Liver (tissue), 9 donors: ENCODE results near the gene PRPSAP2. TPM values are rescaled to one million over a fixed set of nuclear protein-coding genes. Genes with fewer than 3 reads are reported as not detected.

Experiments
- DNase-seq: peaks from one replicate; pipeline ENCODE4 v3.0.0-alpha.2; 2017; ENCODE audit warnings: low spot score
- H3K27ac ChIP-seq, 2 donors: one replicate each; pipeline ENCODE4 v1.7.0; 2013; ENCODE audit warnings: inconsistent platforms in 2 of 2, low read length in 2 of 2, control low read depth in 1 of 2, low read depth in 1 of 2, mild to moderate bottlenecking in 1 of 2
- H3K27me3 ChIP-seq, 4 donors: one replicate each; pipeline versions ENCODE4 v1.6.1 to v1.7.0; 2013; ENCODE audit warnings: low read length in 3 of 4, inconsistent platforms in 1 of 4, mild to moderate bottlenecking in 1 of 4, moderate library complexity in 1 of 4; ENCODE audit not compliant: control insufficient read depth in 4 of 4, insufficient read depth in 4 of 4
- H3K36me3 ChIP-seq, 4 donors: one replicate each; pipeline versions ENCODE4 v1.6.1 to v1.7.0; 2013; ENCODE audit warnings: low read length in 3 of 4, mild to moderate bottlenecking in 3 of 4, low read depth in 1 of 4, moderate library complexity in 1 of 4; ENCODE audit not compliant: control insufficient read depth in 4 of 4, insufficient read depth in 3 of 4
- H3K4me1 ChIP-seq, 4 donors: one replicate each; pipeline versions ENCODE4 v1.6.1 to v1.7.0; 2013; ENCODE audit warnings: low read length in 3 of 4, mild to moderate bottlenecking in 3 of 4, moderate library complexity in 1 of 4; ENCODE audit not compliant: control insufficient read depth in 4 of 4, insufficient read depth in 4 of 4
- H3K4me3 ChIP-seq, 3 donors: one replicate each; pipeline versions ENCODE4 v1.6.1 to v1.7.0; 2013; ENCODE audit warnings: low read length in 3 of 3, control low read depth in 1 of 3, low read depth in 1 of 3, mild to moderate bottlenecking in 1 of 3
- H3K9ac ChIP-seq, 2 donors: one replicate each; pipeline ENCODE4 v1.7.0; 2013; ENCODE audit warnings: low read length in 2 of 2, mild to moderate bottlenecking in 2 of 2, moderate library complexity in 2 of 2, control low read depth in 1 of 2, low read depth in 1 of 2
- H3K9me3 ChIP-seq, 4 donors: one replicate each; pipeline versions ENCODE4 v1.6.1 to v1.7.0; 2013; ENCODE audit warnings: low read length in 3 of 4; ENCODE audit not compliant: control insufficient read depth in 4 of 4
- ATF3 ChIP-seq: IDR thresholded peaks from 2 replicates; pipeline ENCODE4 v1.6.1; 2016; ENCODE audit warnings: antibody characterized with exemption
- EGR1 ChIP-seq, 2 donors: IDR thresholded peaks; 2 replicates each; pipeline ENCODE4 v1.6.1; 2016 to 2018; ENCODE audit warnings: antibody characterized with exemption in 2 of 2, low read depth in 2 of 2
- FOXA1 ChIP-seq: IDR thresholded peaks from 2 replicates; pipeline ENCODE4 v1.6.1; 2016; ENCODE audit warnings: antibody characterized with exemption
- FOXA2 ChIP-seq: IDR thresholded peaks from 2 replicates; pipeline ENCODE4 v1.6.1; 2016; ENCODE audit warnings: antibody characterized with exemption
- GABPA ChIP-seq, 2 donors: IDR thresholded peaks in 1 of 2; conservative IDR thresholded peaks in 1 of 2; 2 replicates each; pipeline ENCODE4 v1.6.1; 2016; ENCODE audit warnings: antibody characterized with exemption in 2 of 2, mild to moderate bottlenecking in 1 of 2, moderate library complexity in 1 of 2
- JUND ChIP-seq, 2 donors: IDR thresholded peaks; 2 replicates each; pipeline ENCODE4 v1.6.1; 2016; ENCODE audit warnings: antibody characterized with exemption in 2 of 2
- MAX ChIP-seq: IDR thresholded peaks from 2 replicates; pipeline ENCODE4 v1.6.1; 2016; ENCODE audit warnings: antibody characterized with exemption
- NR2F2 ChIP-seq: IDR thresholded peaks from 2 replicates; pipeline ENCODE4 v1.6.1; 2016; ENCODE audit warnings: antibody characterized with exemption
- RAD21 ChIP-seq, 2 donors: IDR thresholded peaks; 2 replicates each; pipeline ENCODE4 v1.6.1; 2016; ENCODE audit warnings: antibody characterized with exemption in 2 of 2, mild to moderate bottlenecking in 2 of 2
- REST ChIP-seq: IDR thresholded peaks from 2 replicates; pipeline ENCODE4 v1.6.1; 2016; ENCODE audit warnings: antibody characterized with exemption, mild to moderate bottlenecking
- SP1 ChIP-seq: IDR thresholded peaks from 2 replicates; pipeline ENCODE4 v1.6.1; 2018; ENCODE audit warnings: antibody characterized with exemption, mild to moderate bottlenecking
- TAF1 ChIP-seq: conservative IDR thresholded peaks from 2 replicates; pipeline ENCODE4 v1.6.1; 2016; ENCODE audit warnings: antibody characterized with exemption, mild to moderate bottlenecking
- ZBTB33 ChIP-seq: IDR thresholded peaks from 2 replicates; pipeline ENCODE4 v1.6.1; 2016; ENCODE audit warnings: antibody characterized with exemption
- WGBS: extraction: QIAGEN DNeasy Blood & Tissue Kit; methylation state at CpG from one replicate; pipeline ENCODE4 v1.1.7; 2013; 5-methylcytosine and 5-hydroxymethylcytosine counted together
- polyA plus RNA-seq, 2 donors: library from polyadenylated mRNA; stranded (reverse) in 1 of 2; unstranded in 1 of 2; fragments of 200-250 nt in 1 of 2; fragments of >200 nt in 1 of 2; fragmentation: Nextera tagmentation in 1 of 2; extraction: Ambion mirVana in 1 of 2; gene quantifications; one replicate each; pipeline versions ENCODE4 v1.2.1 to v1.2.3, GENCODE V29; 2013 to 2015
- total RNA-seq, 2 donors: library from RNA; depleted of rRNA; stranded (reverse); fragments of >200 nt; gene quantifications; one replicate each; pipeline ENCODE4 v1.2.3, GENCODE V29; 2014
- donor health status: healthy.
- donor health status: healthy.
- donor health status: healthy.
- donor health status: healthy.
- donor health status: healthy.

PRPSAP2 gene
- total and polyA plus RNA-seq, 4 donors: 10.2 to 31.4 (median 16.7) TPM

GRCh38 chr17:18968945-18969887 lies 111.3 kb downstream of the PRPSAP2 start:
- peaks cover 0 to 9% (median 1%) of the 10 kb centered on the region in 4 donors for H3K36me3 ChIP-seq
- no peak overlapping the region for H3K4me3 ChIP-seq
- no peaks in the 10 kb centered on the region for H3K27me3 ChIP-seq
- no peak for TF ChIP-seq TAF1
- TF ChIP-seq GABPA (IDR thresholded peaks at IDR 0.05 in 1 of 2, conservative IDR thresholded peaks at IDR 0.05 in 1 of 2): no peak
- H3K4me1 ChIP-seq: peaks cover 0 to 20% (median 10%) of the 10 kb centered on the region in 4 donors
- H3K27ac ChIP-seq: no peak overlapping the region
- no peak overlapping the region for H3K9ac ChIP-seq
- no peak for DNase-seq
- WGBS: 79% methylated on average over 23 of the region's 23 CpGs
- H3K9me3 ChIP-seq: no peaks in the 10 kb centered on the region

- Histone ChIP-seq H3K27ac (no peak overlapping the region), H3K36me3 (peaks cover 0 to 9% (median 1%) of the 10 kb centered on the region in 4 donors), H3K4me1 (peaks cover 0 to 16% (median 8%) of the 10 kb centered on the region in 4 donors), H3K4me3 (no peak overlapping the region), H3K9ac (no peak overlapping the region), H3K9me3 (no peaks in the 10 kb centered on the region), H3K27me3 (no peaks in the 10 kb centered on the region)
- 87% methylated on average over 28 of the region's 28 CpGs for WGBS
- TF ChIP-seq RAD21 (IDR thresholded peaks at IDR 0.05): no peak
- no peak for TF ChIP-seq REST
- TF ChIP-seq EGR1 (IDR thresholded peaks at IDR 0.05; ENCODE audit: low read depth in 2 of 2): no peak
- no peak for TF ChIP-seq ATF3
- TF ChIP-seq FOXA1: no peak
- no peak for TF ChIP-seq SP1
- TF ChIP-seq JUND (IDR thresholded peaks at IDR 0.05): no peak
- TF ChIP-seq FOXA2: no peak
- no peak for TF ChIP-seq ZBTB33
- no peak for TF ChIP-seq MAX
- TF ChIP-seq NR2F2: no peak
- no peak for DNase-seq
Observed at GRCh38 chr17:18970582-18971480, 112.9 kb downstream of the PRPSAP2 start.
